Esophagus (tissue), 2 donors: ENCODE measurements around the gene BPI. TPM values are rescaled to one million over a fixed set of nuclear protein-coding genes. Genes with fewer than 3 reads are reported as not detected.

Experiments used
- H3K27ac ChIP-seq, 2 donors: one replicate each; pipeline ENCODE4 v1.5.1; 2013; ENCODE audit warnings: low read depth in 2 of 2, mild to moderate bottlenecking in 2 of 2, inconsistent platforms in 1 of 2, low read length in 1 of 2, moderate library complexity in 1 of 2
- H3K27me3 ChIP-seq, 2 donors: one replicate each; pipeline ENCODE4 v1.6.1; 2013; ENCODE audit warnings: low read length in 2 of 2, control low read depth in 1 of 2, mild to moderate bottlenecking in 1 of 2; ENCODE audit not compliant: insufficient read depth in 2 of 2, control insufficient read depth in 1 of 2
- H3K36me3 ChIP-seq, 2 donors: one replicate each; pipeline ENCODE4 v1.6.1; 2013; ENCODE audit warnings: low read length in 1 of 2; ENCODE audit not compliant: control insufficient read depth in 2 of 2, insufficient read depth in 2 of 2
- H3K4me1 ChIP-seq, 2 donors: one replicate each; pipeline ENCODE4 v1.6.1; 2013; ENCODE audit warnings: low read length in 1 of 2; ENCODE audit not compliant: control insufficient read depth in 2 of 2, insufficient read depth in 2 of 2
- H3K4me3 ChIP-seq, 2 donors: one replicate each; pipeline ENCODE4 v1.5.1; 2013; ENCODE audit warnings: low read length in 2 of 2, mild to moderate bottlenecking in 2 of 2, low read depth in 1 of 2, moderate library complexity in 1 of 2
- H3K9me3 ChIP-seq, 2 donors: one replicate each; pipeline ENCODE4 v1.6.1; 2013; ENCODE audit warnings: mild to moderate bottlenecking in 2 of 2, low read depth in 1 of 2, low read length in 1 of 2, moderate library complexity in 1 of 2; ENCODE audit not compliant: control insufficient read depth in 2 of 2, insufficient read depth in 1 of 2
- WGBS, 2 donors: extraction: QIAGEN DNeasy Blood & Tissue Kit; methylation state at CpG; one replicate each; pipeline ENCODE4 v1.1.7; 2013; 5-methylcytosine and 5-hydroxymethylcytosine counted together
- polyA plus RNA-seq, 2 donors: library from polyadenylated mRNA; stranded (reverse); fragments of 200-250 nt; gene quantifications; one replicate each; pipeline ENCODE4 v1.2.3, GENCODE V29; 2013
- donor health status: healthy with polysubstance abuse.
- donor health status: Bipolar disorder and iron deficiency.

BPI gene
- polyA plus RNA-seq, 2 donors = 0.02 TPM; not detected in 1

DNA sequence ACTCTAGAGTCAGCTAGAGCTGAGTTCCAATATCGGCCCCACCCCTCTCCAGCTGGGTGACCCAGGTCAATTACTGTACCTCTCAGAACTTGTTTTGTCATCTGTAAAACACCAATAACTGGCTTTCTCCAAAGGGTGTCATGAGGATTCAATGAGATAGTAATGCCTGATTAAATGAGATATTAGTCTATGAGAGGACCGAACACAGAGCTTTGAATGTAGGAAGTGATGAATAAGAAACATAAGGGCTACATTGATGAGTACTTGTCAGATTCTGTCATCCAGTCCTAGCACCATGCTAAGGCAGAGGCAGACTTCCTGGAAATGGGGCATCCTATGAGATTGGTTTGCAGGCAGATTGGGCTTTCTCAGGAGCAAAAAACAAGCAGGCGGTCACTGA, 20.2 kb downstream of the BPI start:
- Histone ChIP-seq H3K27me3 (no peaks in the 10 kb centered on the region), H3K36me3 (no peaks in the 10 kb centered on the region), H3K4me3 (no peak overlapping the region), H3K4me1 (no peaks in the 10 kb centered on the region), H3K27ac (no peak overlapping the region), H3K9me3 (no peaks in the 10 kb centered on the region)
- 88 to 92% methylated on average over 3 of the region's 3 CpGs for WGBS, 2 donors

DNA sequence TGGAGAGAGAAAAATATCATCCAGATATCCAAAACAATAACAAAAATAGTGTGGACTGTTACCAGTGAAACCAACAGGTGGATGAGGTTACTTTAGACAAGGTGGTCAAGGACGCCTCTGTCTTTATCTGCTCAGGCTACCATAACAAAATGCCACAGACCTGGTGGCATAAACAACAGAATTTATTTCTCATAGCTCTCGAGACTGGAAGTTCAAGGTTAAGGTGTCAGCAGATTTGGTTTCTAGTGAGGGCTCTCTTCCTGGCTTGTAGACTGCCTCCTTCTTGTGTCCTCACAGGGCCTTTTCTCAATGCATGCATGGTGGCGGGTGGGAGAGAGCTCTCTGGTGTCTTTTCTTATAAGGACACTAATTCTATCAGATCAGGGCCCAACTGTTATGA, 21.2 kb downstream of the BPI start:
- Histone ChIP-seq H3K4me1 (no peaks in the 10 kb centered on the region), H3K9me3 (no peaks in the 10 kb centered on the region), H3K27ac (no peak overlapping the region), H3K36me3 (no peaks in the 10 kb centered on the region), H3K4me3 (no peak overlapping the region), H3K27me3 (no peaks in the 10 kb centered on the region)
- 79 to 85% methylated on average over 3 of the region's 3 CpGs for WGBS, 2 donors

DNA sequence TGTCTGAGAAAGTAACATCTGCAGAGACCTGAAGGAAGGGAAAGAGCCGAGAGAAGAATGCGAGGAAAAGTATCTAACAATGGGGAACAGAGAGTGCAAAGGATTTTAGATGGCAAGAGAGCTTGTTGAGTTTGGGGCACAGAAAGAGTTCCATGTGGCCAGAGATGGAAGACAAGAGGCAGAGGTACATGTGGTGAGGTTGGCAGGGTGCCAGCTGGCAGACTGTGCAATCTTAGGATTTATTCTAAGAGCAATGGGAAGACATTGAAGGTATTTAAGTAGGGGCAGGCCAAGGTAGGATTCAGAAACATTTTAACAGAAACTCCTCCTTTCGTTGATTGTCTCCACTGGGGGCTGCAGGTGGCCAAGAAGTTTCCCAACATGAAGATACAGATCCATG, 21.9 kb downstream of the BPI start:
- H3K9me3 ChIP-seq = no peaks in the 10 kb centered on the region
- H3K27ac ChIP-seq = no peak overlapping the region
- no peaks in the 10 kb centered on the region for H3K27me3 ChIP-seq
- no peaks in the 10 kb centered on the region for H3K36me3 ChIP-seq
- no peaks in the 10 kb centered on the region for H3K4me1 ChIP-seq
- WGBS, 2 donors = 84% methylated on average over 3 of the region's 3 CpGs
- H3K4me3 ChIP-seq = no peak overlapping the region

DNA sequence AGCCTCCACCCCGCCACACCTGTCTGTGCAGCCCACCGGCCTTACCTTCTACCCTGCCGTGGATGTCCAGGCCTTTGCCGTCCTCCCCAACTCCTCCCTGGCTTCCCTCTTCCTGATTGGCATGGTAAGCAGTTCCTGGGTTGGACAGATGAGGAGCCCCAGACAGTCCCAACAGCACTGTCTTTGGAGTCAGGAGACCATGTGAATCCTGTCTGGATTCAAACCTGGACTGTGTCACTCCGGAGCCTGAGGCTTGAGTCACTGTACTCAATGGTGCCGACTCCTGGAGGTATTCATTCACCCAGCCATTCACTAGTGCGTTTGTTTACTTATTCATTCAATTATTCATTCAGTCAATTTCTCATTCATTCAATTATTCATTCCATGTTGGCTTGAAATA, 22.4 kb downstream of the BPI start:
- no peak overlapping the region for H3K4me3 ChIP-seq
- H3K4me1 ChIP-seq = no peaks in the 10 kb centered on the region
- H3K36me3 ChIP-seq = no peaks in the 10 kb centered on the region
- H3K27ac ChIP-seq = no peak overlapping the region
- no peaks in the 10 kb centered on the region for H3K27me3 ChIP-seq
- WGBS, 2 donors = 76 to 82% methylated on average over 7 of the region's 7 CpGs
- no peaks in the 10 kb centered on the region for H3K9me3 ChIP-seq

DNA sequence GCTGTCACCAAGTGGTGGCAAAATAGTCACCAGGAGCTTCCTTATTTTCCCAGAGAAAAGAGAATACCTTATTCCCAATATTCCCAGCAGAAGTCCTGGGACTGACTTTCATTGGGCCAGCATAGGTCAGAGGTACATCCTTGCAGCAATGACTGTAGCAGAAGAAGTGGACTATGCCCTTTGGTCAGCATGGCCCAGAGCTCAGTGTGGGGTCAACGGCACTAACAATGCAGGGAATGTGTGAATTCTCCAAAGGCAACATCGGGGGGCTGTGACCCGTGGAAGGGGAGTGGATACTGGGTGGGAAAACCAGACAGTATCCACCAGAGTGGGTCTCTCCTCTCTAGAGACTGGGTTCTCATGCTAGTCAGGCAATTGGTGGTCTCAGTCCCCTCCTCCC, 26.7 kb downstream of the BPI start:
- Histone ChIP-seq H3K27me3 (no peaks in the 10 kb centered on the region), H3K27ac (no peak overlapping the region), H3K4me1 (no peaks in the 10 kb centered on the region), H3K36me3 (no peaks in the 10 kb centered on the region), H3K4me3 (no peak overlapping the region), H3K9me3 (no peaks in the 10 kb centered on the region)
- 38 to 57% methylated on average over 3 of the region's 3 CpGs for WGBS, 2 donors

DNA sequence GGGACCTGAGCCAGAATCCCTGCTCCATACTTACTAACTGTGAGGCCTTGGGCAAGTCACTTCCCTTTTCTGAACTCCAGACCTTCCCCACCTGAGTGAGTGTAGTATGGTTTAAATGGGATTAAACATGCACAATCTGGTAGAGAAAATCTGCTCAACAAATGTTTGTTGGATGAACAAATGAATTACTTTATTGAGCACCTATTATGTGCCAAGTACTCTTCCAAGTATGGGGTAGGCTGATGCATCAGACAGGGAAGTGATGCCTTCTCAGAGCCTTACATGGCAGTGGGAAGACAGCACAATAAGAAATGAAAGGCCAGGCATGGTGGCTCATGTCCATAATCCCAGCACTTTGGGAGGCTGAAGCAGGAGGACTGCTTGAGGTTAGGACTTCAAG, 27.3 kb downstream of the BPI start:
- Histone ChIP-seq H3K9me3 (no peaks in the 10 kb centered on the region), H3K4me3 (no peak overlapping the region), H3K27ac (no peak overlapping the region), H3K27me3 (no peaks in the 10 kb centered on the region), H3K4me1 (no peaks in the 10 kb centered on the region), H3K36me3 (no peaks in the 10 kb centered on the region)

DNA sequence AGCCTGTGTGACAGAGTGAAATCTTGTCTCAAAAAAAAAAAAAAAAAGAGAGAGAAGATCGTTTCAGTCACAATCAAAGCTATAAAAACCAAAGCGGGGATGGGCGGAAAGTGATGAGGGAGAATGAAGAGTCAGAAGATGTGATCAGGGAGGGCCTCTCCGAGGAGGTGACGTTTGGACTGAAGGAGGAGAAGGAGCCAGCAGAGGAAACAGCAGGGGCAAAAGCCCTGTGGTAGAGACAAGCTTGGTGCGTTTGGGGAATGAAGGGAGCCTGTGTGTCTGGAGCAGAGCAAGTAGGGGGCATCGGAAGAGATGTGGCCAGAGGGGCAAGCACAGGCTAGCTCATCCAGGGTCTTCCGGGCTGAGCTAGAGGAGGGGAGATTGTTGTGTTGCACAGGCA, 27.9 kb downstream of the BPI start:
- no peaks in the 10 kb centered on the region for H3K9me3 ChIP-seq
- H3K27me3 ChIP-seq = no peaks in the 10 kb centered on the region
- H3K27ac ChIP-seq = no peak overlapping the region
- H3K4me1 ChIP-seq = no peaks in the 10 kb centered on the region
- H3K36me3 ChIP-seq = no peaks in the 10 kb centered on the region
- no peak overlapping the region for H3K4me3 ChIP-seq
- 80 to 81% methylated on average over 8 of the region's 8 CpGs for WGBS, 2 donors

DNA sequence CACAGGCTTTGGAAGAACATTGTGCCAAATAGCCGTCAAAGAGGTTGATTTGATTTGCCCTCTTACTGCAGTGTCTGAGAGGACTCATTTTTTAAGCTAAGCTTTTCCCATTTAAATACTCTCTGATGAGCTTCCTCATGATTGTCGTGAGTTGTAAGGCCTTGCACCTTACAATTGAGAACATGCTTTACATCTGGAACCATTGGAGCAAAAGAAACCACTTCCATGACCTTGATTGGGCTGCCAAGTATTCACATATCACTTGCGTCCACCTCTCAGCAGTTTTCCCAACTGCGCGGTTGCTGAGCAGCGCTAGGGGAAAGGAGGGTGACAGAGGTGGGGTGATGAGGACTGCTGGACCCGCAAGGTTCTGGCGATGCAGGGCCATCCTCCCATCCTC, 30.1 kb downstream of the BPI start:
- no peaks in the 10 kb centered on the region for H3K4me1 ChIP-seq
- H3K4me3 ChIP-seq = no peak overlapping the region
- WGBS, 2 donors = 80 to 83% methylated on average over 8 of the region's 8 CpGs
- H3K9me3 ChIP-seq = peaks cover 0 to 6% of the 10 kb centered on the region in 2 donors
- H3K36me3 ChIP-seq = no peaks in the 10 kb centered on the region
- no peak overlapping the region for H3K27ac ChIP-seq
- H3K27me3 ChIP-seq = no peaks in the 10 kb centered on the region

DNA sequence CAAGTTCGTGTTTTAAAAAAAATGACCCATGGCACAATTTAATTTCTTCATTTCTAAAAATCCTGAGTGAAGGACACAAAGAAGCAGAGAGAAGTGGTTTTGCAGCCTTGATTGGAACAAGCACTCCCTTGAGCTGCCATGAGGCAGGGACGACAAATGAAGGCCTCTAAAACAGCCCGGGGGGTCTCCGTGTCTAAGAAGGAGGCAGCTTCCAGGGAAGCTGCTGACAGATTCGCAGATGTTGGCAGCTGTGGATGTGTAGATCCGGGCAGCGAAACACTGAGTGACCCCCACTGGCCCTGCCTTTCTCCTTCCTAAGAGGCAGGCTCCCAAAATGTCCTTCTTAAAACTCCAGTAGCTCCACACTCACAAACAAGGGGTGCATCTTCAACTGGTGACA, 32.8 kb downstream of the BPI start:
- Histone ChIP-seq H3K9me3 (peaks cover 0 to 6% of the 10 kb centered on the region in 2 donors), H3K4me3 (no peak overlapping the region), H3K27ac (no peak overlapping the region), H3K4me1 (no peaks in the 10 kb centered on the region), H3K27me3 (no peaks in the 10 kb centered on the region), H3K36me3 (no peaks in the 10 kb centered on the region)
- 46 to 48% methylated on average over 7 of the region's 7 CpGs for WGBS, 2 donors

DNA sequence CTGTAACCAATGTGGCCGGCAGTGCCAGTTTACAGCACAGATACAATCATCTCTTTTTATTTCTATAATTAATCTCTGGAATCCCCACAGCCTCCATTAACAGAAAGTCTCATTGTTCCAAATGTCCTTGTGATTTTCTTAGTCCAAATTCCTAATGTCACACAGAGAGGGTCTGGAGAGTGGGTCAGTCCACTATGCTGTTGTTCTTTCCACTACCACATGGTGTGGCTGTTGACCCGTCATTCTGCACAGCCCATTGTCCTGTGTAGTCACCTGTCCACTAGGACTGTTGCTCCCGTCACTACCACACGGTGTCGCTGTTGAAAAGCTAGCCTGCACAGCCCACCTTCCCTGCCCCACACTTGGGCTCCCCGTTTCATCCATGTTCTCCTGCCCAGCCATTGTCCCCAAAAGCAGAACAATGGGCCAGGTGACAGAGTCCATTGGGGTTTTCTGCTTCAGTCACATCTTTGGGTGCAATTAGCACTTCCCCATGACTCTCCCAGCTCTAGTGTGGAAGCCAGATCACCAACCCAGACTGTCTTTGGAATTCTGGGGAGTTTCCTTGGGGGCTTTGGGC, 33.7 kb downstream of the BPI start:
- Histone ChIP-seq H3K4me3 (no peak overlapping the region), H3K27ac (no peak overlapping the region), H3K9me3 (peaks cover 0 to 6% of the 10 kb centered on the region in 2 donors), H3K4me1 (peaks cover 0 to under 1% of the 10 kb centered on the region in 2 donors), H3K27me3 (no peaks in the 10 kb centered on the region), H3K36me3 (no peaks in the 10 kb centered on the region)
- WGBS, 2 donors = 40 to 46% methylated on average over 6 of the region's 6 CpGs
